GM21825 (cell line): Measurements from ENCODE around the gene VARS2.
"Not testable (repeated sequence)": the region's sequence is repeated elsewhere in the genome, so short reads cannot be mapped to it uniquely, and the experiment has no call there.

Source experiments
- ATAC-seq: cut with Tn5 transposase; IDR thresholded peaks from one replicate; pipeline ENCODE4 v1.9.1; 2021; ENCODE audit warnings: mild to moderate bottlenecking, moderate library complexity; ENCODE audit not compliant: unreplicated experiment

VARS2 gene

DNA sequence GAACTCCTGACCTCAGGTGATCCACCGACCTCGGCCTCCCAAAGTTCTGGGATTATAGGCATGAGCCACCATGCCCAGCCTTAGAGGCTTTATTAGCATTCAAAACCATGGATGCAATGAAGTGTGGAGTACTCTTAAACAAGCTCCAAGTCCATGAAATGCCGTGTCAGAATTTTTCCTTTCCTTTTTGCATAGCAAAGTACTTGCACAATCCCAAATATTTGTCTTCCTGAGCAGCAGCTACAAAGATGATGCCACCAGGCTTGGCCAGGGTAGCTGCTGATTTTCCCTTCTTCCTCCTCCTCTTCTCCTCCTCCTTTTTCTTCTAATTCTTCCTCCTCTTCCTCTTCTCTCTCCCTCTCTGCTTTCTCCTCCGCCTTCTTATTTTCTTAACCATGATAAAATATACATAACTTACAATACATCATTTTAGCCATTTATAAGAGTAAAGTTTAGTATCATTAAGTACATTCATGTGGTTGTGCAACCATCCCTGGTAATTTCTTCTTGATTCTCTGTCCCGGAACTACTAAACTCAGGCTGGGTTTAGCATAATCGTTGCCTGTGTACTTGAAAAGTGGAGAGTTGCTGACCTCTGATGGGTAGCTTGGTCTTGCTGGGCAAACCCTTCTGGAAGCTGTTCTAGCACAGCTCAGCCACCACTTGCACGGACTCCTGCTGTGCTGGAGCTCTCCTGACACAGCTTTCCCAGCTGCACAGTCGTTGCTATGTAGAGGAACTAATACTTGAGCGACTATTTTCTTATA lies 47.1 kb downstream of the VARS2 start:
- ATAC-seq, result no peak

DNA sequence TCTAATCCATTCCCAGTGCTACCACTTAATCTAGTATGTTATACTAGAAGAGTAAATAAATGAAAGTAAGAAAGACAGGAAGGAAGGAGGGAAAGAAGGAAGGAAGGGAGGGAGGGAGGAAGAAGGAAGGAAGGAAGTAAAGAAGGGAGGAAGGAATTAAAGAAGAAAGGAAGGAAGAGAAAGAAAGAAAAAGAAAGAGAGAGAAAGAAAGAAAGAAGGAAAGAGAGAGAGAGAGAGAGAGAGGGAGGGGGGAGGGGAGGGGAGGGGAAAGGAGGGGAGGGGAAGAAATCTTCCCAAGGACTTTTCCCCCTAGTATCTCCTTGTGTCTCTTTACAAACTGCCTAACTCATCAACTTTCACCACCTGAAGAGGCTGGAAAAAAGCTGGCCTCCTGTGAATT lies 48.7 kb downstream of the VARS2 start:
- no peak for ATAC-seq

DNA sequence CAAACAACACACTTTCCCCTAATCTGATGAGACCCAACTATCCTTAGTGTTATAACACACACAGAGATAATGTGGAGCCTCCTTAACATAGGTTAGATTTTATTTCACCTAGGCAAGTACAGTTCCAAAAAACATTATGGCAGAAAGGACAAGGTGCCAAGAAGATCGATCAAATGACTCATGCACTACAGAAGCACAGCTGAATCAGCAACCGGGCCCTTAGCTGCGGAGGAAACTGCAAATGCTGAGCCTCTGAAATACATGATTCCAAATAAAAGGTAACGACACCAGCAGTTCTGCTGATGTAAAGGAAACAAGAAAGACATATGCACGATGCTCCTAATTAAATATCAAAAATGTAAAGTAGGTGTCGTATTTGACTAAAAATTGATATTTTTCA lies 49.6 kb downstream of the VARS2 start:
- no peak for ATAC-seq

DNA sequence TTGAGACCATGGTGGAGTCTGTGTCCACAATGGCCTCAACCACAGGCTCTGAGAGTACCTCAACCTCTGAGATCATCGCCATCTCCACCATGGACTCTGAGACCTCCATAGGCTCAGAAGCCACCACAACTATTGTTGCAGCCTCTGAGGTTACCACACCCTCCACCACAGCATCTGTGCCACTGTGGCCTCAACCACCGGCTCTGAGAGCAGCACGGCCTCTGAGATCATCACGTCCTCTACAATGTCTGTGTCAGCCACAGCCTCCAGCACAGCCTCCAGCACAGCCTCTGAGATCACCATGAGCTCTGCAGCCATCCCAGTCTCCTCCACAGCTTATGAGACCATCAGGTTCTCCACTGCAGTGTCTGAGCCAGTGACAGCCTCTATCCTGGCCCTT lies 50.0 kb downstream of the VARS2 start:
- no peak for ATAC-seq

DNA sequence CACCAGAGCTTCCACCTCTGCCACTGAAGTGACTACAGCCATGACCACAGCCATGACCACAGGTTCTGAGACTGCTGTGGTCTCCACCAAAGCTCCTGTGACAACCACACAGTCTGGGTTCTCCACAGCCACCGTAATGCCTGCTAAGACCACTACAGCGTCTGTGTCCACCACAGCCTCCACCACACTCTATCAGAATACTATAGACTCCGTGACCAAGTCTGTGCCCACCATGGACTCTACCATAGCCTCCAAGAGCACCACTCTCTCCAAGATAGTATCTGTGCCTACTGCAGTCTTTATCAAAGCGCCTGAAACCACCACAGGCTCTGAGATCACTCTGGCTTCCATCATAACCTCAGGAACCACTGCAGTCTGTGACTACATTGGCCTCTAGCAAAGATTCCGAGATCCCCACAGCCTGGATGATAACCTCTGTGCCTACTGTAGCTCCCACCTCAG lies 51.1 kb downstream of the VARS2 start:
- ATAC-seq, result no peak

DNA sequence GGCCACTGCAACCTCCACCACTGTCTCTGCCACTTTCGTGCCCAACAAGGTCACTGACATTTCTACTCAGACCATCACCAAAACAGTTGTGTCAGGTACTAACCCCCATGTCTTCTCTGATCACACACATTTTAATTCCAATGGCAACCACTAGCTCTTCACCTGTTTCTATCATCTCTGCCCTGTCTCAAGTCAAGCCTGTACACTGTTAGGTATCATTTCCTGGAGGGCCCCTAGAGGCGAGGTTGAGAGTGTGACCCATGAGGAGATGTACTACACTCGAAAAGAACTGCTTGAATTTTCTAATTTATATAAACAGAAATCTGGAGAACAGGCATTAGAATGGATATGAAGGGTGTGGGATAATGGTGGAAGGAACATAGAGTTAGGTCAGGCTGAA lies 52.1 kb downstream of the VARS2 start:
- no peak for ATAC-seq

DNA sequence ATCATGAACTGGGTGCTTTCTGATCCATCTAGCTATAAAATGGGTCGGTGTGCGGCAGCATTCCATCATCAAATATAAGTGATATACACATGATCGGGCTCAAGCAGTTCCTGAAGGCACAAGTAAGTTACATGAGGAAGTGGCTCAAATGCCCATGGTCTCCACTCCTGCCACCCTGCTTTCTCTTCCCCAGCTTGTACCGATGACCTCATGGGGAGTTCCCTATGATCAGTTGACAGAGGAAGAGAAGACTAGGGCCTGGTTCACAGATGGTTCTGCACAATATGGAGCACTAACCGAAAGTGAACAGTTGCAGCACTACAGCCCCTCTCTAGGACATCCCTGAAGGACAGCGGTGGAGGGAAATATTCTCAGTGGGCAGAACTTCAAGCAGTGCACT lies 55.1 kb downstream of the VARS2 start:
- ATAC-seq, result not testable (repeated sequence)

DNA sequence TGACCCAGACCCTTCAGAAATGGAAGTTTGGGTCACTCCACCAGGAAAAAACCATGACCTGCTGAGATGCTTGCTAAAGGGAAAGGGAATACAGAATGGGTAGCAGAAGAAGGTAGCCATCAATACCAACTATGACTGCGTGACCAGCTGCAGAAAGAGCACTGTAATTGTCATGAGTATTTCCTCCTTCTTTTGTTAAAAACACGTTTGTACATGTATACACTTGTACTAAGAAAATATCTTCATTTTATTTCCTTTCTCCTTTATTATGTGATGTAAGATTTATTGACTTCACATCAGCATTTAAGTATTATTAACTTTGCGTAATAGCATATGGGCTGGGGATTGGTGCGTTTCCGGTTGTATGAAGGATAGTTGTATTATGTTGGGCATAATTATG lies 56.9 kb downstream of the VARS2 start:
- no peak for ATAC-seq

DNA sequence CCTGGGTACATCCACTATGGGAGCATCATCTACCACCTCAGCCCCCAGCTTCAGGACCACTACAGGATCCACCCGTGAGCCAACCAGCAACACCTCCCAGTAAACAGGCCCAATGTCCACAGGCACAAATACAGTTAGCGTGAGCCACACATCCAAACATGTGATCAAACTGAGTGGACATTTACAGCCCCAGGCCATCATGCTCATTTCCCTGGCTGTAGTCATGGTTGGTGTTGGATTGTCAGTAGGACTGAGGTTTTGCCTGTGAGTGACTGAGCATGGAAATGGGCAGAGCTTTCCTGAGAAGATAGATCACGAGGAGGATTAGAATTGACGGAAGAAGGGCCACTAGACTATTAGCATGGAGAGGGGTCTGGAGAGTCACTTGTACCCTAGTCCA lies 58.8 kb downstream of the VARS2 start:
- ATAC-seq, result no peak

DNA sequence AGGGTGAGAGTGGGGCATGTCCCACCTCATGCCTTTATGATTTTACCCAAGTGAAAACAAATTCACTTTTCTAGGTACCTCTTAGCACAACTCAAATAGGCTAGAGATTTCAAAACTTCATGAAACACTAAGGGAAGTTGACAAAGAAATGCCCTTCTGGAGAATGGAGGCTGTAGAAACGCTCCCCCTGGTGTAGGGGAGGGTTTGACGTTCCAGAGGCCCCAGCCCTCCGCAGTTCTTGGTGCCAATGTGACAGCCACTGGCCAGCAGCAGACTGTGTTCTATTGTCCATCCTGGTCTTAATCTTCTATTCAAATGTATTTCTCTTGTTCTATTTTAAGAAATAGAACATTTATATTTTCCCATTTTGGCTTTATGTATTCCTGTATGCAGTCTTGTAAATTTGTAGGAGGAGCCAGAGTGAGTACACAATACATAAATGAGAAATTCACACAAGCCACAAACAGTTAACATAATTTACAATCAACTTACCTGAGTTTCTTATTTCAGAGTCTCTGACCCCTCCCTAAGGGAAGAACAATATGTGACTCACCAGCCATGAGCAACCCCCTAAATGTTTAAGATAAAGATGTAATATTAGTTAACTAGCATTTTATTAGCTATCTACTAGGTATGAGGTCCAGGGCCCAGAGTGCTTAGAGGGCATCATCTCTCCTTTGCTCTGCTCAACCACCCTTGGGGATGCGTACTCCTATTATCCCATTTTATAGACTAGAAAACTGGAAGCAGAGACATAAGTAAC lies 60.6 kb downstream of the VARS2 start:
- no peak for ATAC-seq
